Activated CD8-positive, alpha-beta memory T cell treated with anti-CD3 and anti-CD28 coated beads, Interleukin-2, amount 50 U/mL, for 1 hour (primary cell): Measurements from ENCODE around the gene ELFN2.

Experiments
- DNase-seq: peaks from one replicate; pipeline ENCODE4 v3.0.0-alpha.2; 2020; ENCODE audit errors: extremely low read depth

ELFN2 gene

GRCh38 chr22:37455896-37456295 is 28.6 kb upstream of the ELFN2 start:
- DNase-seq = no peak

GRCh38 chr22:37454857-37455686 is 27.8 kb upstream of the ELFN2 start:
- DNase-seq = no peak

- no peak for DNase-seq
Observed at GRCh38 chr22:37453696-37454095, 26.4 kb upstream of the ELFN2 start.

- no peak for DNase-seq
Observed at GRCh38 chr22:37451218-37451617, 23.9 kb upstream of the ELFN2 start.

- DNase-seq = no peak
Observed at GRCh38 chr22:37449331-37450001, 22.2 kb upstream of the ELFN2 start.

- DNase-seq = no peak
Observed at GRCh38 chr22:37448516-37449127, 21.3 kb upstream of the ELFN2 start.

GRCh38 chr22:37445501-37445900 is 18.2 kb upstream of the ELFN2 start:
- DNase-seq = no peak

GRCh38 chr22:37443977-37444376 is 16.7 kb upstream of the ELFN2 start:
- no peak for DNase-seq

- DNase-seq = no peak
Observed at GRCh38 chr22:37443086-37443485, 15.8 kb upstream of the ELFN2 start.

- no peak for DNase-seq
Observed at GRCh38 chr22:37442537-37442936, 15.3 kb upstream of the ELFN2 start.

- DNase-seq = no peak
Observed at GRCh38 chr22:37442135-37442534, 14.9 kb upstream of the ELFN2 start.

GRCh38 chr22:37440875-37441274 is 13.6 kb upstream of the ELFN2 start:
- DNase-seq = no peak

- no peak for DNase-seq
Observed at GRCh38 chr22:37439347-37439746, 12.1 kb upstream of the ELFN2 start.

- DNase-seq = no peak
Observed at GRCh38 chr22:37435970-37436603, 8.8 kb upstream of the ELFN2 start.

GRCh38 chr22:37433786-37434185 is 6.5 kb upstream of the ELFN2 start:
- no peak for DNase-seq

- no peak for DNase-seq
Observed at GRCh38 chr22:37432708-37433054, 5.4 kb upstream of the ELFN2 start.

- DNase-seq = no peak
Observed at GRCh38 chr22:37431801-37432707, 4.8 kb upstream of the ELFN2 start.

GRCh38 chr22:37431366-37431765 is 4.1 kb upstream of the ELFN2 start:
- no peak for DNase-seq

- DNase-seq = no peak
Observed at GRCh38 chr22:37430941-37431340, 3.7 kb upstream of the ELFN2 start.

GRCh38 chr22:37428649-37429586 is 1.6 kb upstream of the ELFN2 start:
- DNase-seq = peak; percentile 24
